ENCODE measurements around the gene SDK1. TPM values are rescaled to one million over a fixed set of nuclear protein-coding genes. Genes with fewer than 3 reads are reported as not detected.

SDK1 gene
- total RNA-seq, 1 donor from 2014 or later, result 1.3 TPM

DNA sequence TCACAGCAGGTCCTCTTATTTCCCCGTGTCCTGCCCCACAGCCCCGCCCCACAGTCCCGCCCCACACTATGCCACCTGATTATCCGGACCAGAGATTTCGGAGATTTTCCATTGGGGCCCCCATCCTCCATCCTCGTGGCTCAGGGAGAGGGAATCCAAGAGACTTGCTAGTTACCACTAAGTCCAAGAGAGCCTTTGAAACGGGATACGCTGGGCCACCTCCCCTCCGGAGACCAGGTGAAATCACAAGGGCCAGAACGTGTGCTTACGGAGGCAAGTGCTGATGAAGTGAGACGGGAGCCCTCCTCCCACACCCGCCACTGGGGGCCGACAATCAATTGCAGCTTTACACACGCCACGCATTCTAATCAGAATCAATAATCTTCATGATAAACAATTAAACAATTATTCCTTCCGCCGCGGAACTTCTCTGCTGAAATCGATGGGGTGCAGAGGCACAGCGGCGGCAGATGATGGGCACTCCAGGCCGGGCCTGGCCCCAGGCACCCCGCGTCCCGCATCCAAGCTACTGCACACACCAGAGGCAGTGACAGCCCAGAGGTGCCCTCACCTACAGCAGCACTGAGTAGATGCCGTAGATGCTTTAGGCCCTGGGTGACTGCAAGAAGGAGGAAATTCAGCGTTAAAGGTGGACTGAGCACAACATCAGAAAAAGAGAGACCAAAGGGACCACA, 847.0 kb downstream of the SDK1 start:
- H3K27ac Mint-ChIP-seq, result no peak overlapping the region
- TF ChIP-seq, protein P1, sequence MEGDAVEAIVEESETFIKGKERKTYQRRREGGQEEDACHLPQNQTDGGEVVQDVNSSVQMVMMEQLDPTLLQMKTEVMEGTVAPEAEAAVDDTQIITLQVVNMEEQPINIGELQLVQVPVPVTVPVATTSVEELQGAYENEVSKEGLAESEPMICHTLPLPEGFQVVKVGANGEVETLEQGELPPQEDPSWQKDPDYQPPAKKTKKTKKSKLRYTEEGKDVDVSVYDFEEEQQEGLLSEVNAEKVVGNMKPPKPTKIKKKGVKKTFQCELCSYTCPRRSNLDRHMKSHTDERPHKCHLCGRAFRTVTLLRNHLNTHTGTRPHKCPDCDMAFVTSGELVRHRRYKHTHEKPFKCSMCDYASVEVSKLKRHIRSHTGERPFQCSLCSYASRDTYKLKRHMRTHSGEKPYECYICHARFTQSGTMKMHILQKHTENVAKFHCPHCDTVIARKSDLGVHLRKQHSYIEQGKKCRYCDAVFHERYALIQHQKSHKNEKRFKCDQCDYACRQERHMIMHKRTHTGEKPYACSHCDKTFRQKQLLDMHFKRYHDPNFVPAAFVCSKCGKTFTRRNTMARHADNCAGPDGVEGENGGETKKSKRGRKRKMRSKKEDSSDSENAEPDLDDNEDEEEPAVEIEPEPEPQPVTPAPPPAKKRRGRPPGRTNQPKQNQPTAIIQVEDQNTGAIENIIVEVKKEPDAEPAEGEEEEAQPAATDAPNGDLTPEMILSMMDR (IDR thresholded peaks at IDR 0.05), result no peak
- H3K9me3 Mint-ChIP-seq, result no peaks in the 10 kb centered on the region
- ChIA-PET POLR2A (no interaction called here), CTCF (no interaction called here)
- peaks cover 15% of the 10 kb centered on the region for H3K27me3 Mint-ChIP-seq
- DNase-seq (no peak), ATAC-seq (ENCODE audit: low read depth) (no peak)
- no peaks in the 10 kb centered on the region for H3K4me1 Mint-ChIP-seq
- H3K36me3 Mint-ChIP-seq (ENCODE audit: low read depth), result no peaks in the 10 kb centered on the region
- intact Hi-C loops (cut with micrococcal nuclease), result no loop called here
- no peak overlapping the region for H3K4me3 Mint-ChIP-seq

DNA sequence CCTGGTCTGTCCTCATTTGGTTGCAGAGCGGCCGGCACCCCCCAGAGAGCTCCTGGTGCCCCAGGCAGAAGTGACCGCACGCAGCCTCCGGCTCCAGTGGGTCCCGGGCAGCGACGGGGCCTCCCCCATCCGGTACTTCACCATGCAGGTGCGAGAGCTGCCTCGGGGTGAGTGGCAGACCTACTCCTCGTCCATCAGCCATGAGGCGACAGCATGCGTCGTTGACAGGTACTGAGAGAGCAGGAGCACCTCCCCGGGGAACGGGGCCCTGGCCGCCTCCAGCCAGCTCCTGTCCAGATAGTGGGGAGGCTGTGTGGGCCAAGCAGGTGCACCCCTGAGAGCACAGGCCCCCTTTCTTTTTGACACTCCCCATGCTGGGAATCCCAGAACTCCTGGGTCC, 848.2 kb downstream of the SDK1 start:
- Mint-ChIP-seq H3K4me1 (no peaks in the 10 kb centered on the region), H3K27ac (no peak overlapping the region), H3K4me3 (no peak overlapping the region), H3K36me3 (ENCODE audit: low read depth) (no peaks in the 10 kb centered on the region), H3K9me3 (no peaks in the 10 kb centered on the region), H3K27me3 (peaks cover 11% of the 10 kb centered on the region)
- CTCF ChIA-PET, result no interaction called here
- TF ChIP-seq, protein P1 (IDR thresholded peaks at IDR 0.05), result no peak
- DNase-seq, result no peak
- POLR2A ChIA-PET, result no interaction called here
- intact Hi-C loops (cut with micrococcal nuclease), result no loop called here
- ATAC-seq (ENCODE audit: low read depth), result no peak

DNA sequence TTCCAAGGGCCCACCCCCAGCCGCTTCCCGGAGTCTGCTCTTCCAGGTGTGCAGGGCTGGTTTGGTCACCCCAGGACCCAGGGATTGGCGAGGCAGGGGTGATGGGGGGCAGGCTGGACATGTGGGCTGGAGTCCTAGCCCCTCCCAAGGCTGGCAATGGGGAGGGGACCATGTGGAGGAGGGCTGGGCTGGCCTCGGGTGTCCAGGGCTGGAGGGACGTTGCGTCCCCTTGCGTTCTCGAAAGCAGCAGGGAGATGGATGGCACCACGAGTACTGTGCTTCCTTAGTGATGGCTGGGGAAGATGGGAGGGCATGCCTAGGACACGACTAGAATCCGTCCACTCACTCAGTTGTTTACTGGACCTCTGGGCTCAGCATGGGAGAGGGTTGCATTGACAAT, 848.6 kb downstream of the SDK1 start:
- ATAC-seq (ENCODE audit: low read depth) (no peak), DNase-seq (no peak)
- ChIA-PET CTCF (no interaction called here), POLR2A (no interaction called here)
- no peak overlapping the region for H3K4me3 Mint-ChIP-seq
- TF ChIP-seq, protein P1 (IDR thresholded peaks at IDR 0.05), result no peak
- no peaks in the 10 kb centered on the region for H3K36me3 Mint-ChIP-seq (ENCODE audit: low read depth)
- peaks cover 8% of the 10 kb centered on the region for H3K27me3 Mint-ChIP-seq
- intact Hi-C loops (cut with micrococcal nuclease), result no loop called here
- H3K4me1 Mint-ChIP-seq, result no peaks in the 10 kb centered on the region
- H3K9me3 Mint-ChIP-seq, result no peaks in the 10 kb centered on the region
- no peak overlapping the region for H3K27ac Mint-ChIP-seq

DNA sequence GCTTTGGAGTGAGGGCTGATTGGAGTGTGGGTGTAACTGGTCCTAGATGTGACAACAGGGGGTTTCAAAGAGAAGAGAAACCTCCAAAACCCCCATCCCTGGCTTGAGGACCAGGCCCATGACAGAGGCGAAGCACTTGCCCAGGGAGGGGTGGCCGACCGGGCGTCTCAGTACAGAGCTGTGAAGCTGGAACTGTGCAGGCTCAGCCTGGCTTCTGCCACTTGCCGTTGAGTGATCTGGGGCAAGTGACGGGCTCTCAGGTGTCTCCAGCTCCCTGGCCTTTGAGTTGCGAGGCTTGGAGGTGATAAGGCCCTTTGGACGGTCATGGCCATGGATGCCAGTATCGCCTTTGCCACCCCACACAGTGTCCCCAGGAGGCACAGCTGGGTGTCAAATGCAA, 849.7 kb downstream of the SDK1 start:
- Mint-ChIP-seq H3K27ac (no peak overlapping the region), H3K9me3 (no peaks in the 10 kb centered on the region), H3K36me3 (ENCODE audit: low read depth) (no peaks in the 10 kb centered on the region), H3K4me1 (no peaks in the 10 kb centered on the region), H3K4me3 (no peak overlapping the region), H3K27me3 (peaks cover 2% of the 10 kb centered on the region)
- ChIA-PET POLR2A (no interaction called here), CTCF (no interaction called here)
- no peak for DNase-seq
- TF ChIP-seq, protein P1 (IDR thresholded peaks at IDR 0.05), result no peak
- intact Hi-C loops (cut with micrococcal nuclease), result no loop called here
- no peak for ATAC-seq (ENCODE audit: low read depth)

DNA sequence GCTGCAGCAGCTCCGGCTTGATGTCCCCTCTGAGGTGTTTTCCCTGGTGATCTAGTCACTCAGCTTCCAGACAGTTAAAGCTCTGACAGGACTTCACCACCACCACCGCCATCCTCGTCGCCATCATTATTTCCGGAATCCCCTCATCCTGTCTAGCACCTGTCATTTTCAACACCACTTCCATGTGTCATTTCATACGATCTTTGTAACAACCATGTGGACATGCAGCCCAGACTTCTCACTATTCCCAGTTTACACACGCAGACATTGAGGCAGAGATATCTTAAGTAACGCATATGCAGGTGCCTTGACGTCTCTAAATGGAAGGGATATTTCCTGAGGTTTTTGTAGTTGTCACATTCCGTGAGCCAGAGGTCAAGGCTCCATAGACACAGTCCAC, 850.5 kb downstream of the SDK1 start:
- no peak overlapping the region for H3K4me3 Mint-ChIP-seq
- no peaks in the 10 kb centered on the region for H3K27me3 Mint-ChIP-seq
- POLR2A ChIA-PET, result no interaction called here
- no peaks in the 10 kb centered on the region for H3K36me3 Mint-ChIP-seq (ENCODE audit: low read depth)
- no peak for ATAC-seq (ENCODE audit: low read depth)
- CTCF ChIA-PET, result no interaction called here
- no peak for DNase-seq
- no peaks in the 10 kb centered on the region for H3K4me1 Mint-ChIP-seq
- no peaks in the 10 kb centered on the region for H3K9me3 Mint-ChIP-seq
- H3K27ac Mint-ChIP-seq, result no peak overlapping the region
- TF ChIP-seq, protein P1 (IDR thresholded peaks at IDR 0.05), result no peak
- intact Hi-C loops (cut with micrococcal nuclease), result no loop called here

All from activated B cell treated with CpG ODN at 0.5 μM for 24 hours (primary cell).